GM19397 (cell line): Measurements from ENCODE around the gene HK1.

Experiments used
- ATAC-seq: cut with Tn5 transposase; IDR thresholded peaks from one replicate; pipeline ENCODE4 v1.9.1; 2021; ENCODE audit warnings: mild to moderate bottlenecking, moderate library complexity; ENCODE audit not compliant: unreplicated experiment

Gene HK1

GRCh38 chr10:69345402-69345801, 67.1 kb downstream of the HK1 start:
- no peak for ATAC-seq

GRCh38 chr10:69345890-69346474, 67.7 kb downstream of the HK1 start:
- ATAC-seq, result no peak

GRCh38 chr10:69346776-69347175, 68.5 kb downstream of the HK1 start:
- no peak for ATAC-seq

GRCh38 chr10:69348816-69349541, 70.7 kb downstream of the HK1 start:
- no peak for ATAC-seq

- no peak for ATAC-seq
These were observed 71.2 kb downstream of the HK1 start for GRCh38 chr10:69349542-69349888.

- no peak for ATAC-seq
These were observed 73.3 kb downstream of the HK1 start for GRCh38 chr10:69351589-69351988.

- no peak for ATAC-seq
These were observed 74.4 kb downstream of the HK1 start for GRCh38 chr10:69352569-69353264.

- ATAC-seq, result no peak
These were observed 75.8 kb downstream of the HK1 start for GRCh38 chr10:69353977-69354635.

GRCh38 chr10:69356187-69356586, 77.9 kb downstream of the HK1 start:
- no peak for ATAC-seq

GRCh38 chr10:69358148-69358795, 80.0 kb downstream of the HK1 start:
- ATAC-seq, result no peak

- ATAC-seq, result no peak
These were observed 80.9 kb downstream of the HK1 start for GRCh38 chr10:69359148-69359547.

- ATAC-seq, result no peak
These were observed 81.3 kb downstream of the HK1 start for GRCh38 chr10:69359594-69359993.

GRCh38 chr10:69360485-69361302, 82.4 kb downstream of the HK1 start:
- ATAC-seq, result no peak

- no peak for ATAC-seq
These were observed 83.0 kb downstream of the HK1 start for GRCh38 chr10:69361303-69361614.

GRCh38 chr10:69362471-69362954, 84.2 kb downstream of the HK1 start:
- ATAC-seq, result no peak

- ATAC-seq, result no peak
These were observed 85.4 kb downstream of the HK1 start for GRCh38 chr10:69363666-69364065.

- ATAC-seq, result no peak
These were observed 86.1 kb downstream of the HK1 start for GRCh38 chr10:69364232-69364940.

- ATAC-seq, result no peak
These were observed 88.4 kb downstream of the HK1 start for GRCh38 chr10:69366738-69367137.

GRCh38 chr10:69367469-69367868, 89.2 kb downstream of the HK1 start:
- no peak for ATAC-seq
